SK-N-MC (cell line): Measurements from ENCODE around the gene IL13RA2.

ENCODE experiments used
- DNase-seq: peaks from one replicate; pipeline ENCODE4 v3.0.0-alpha.2; 2011; ENCODE audit warnings: low read depth, low spot score
- H3K27ac ChIP-seq: fragments of 200-600 bp; sonication (generic); 2 replicates; pipeline ENCODE4 v1.5.1; 2016; ENCODE audit warnings: mixed run types
- H3K36me3 ChIP-seq: fragments of 200-600 bp; sonication (generic); 2 replicates; pipeline ENCODE4 v1.6.1; 2017; ENCODE audit warnings: antibody characterized with exemption, low read length, mixed read lengths; ENCODE audit not compliant: insufficient read depth
- H3K4me3 ChIP-seq: fragments of 200-600 bp; sonication (generic); 2 replicates; pipeline ENCODE4 v1.5.1; 2016
- H3K9ac ChIP-seq: fragments of 200-600 bp; sonication (generic); 2 replicates; pipeline ENCODE4 v1.8.0; 2017; ENCODE audit warnings: mixed run types, mixed read lengths; ENCODE audit not compliant: insufficient read length
- H3K9me3 ChIP-seq: fragments of 200-600 bp; sonication (generic); 2 replicates; pipeline ENCODE4 v1.6.1; 2017; ENCODE audit warnings: low read depth, mild to moderate bottlenecking, antibody characterized with exemption, low read length, moderate library complexity, mixed read lengths
- EZH2 ChIP-seq: fragments of 200-600 bp; sonication (generic); IDR thresholded peaks from one replicate; pipeline ENCODE4 v1.6.1; 2017; ENCODE audit warnings: antibody characterized with exemption
- FOXP2 ChIP-seq: optimal IDR thresholded peaks from 2 replicates; pipeline ENCODE3; 2011; ENCODE audit warnings: mild to moderate bottlenecking, moderate library complexity; ENCODE audit not compliant: insufficient read depth; ENCODE audit errors: extremely low read length, control extremely low read depth
- POLR2AphosphoS5 ChIP-seq: IDR thresholded peaks from 2 replicates; pipeline ENCODE4 v1.6.1; 2012; ENCODE audit warnings: mild to moderate bottlenecking, low read depth, low read length, borderline replicate concordance

IL13RA2 gene

GRCh38 chrX:115036029-115036428 lies 18.6 kb upstream of the IL13RA2 start:
- H3K9me3 ChIP-seq: no peaks in the 10 kb centered on the region
- H3K27ac ChIP-seq: no peak overlapping the region
- DNase-seq: no peak
- TF ChIP-seq EZH2: no peak
- TF ChIP-seq FOXP2: no peak
- TF ChIP-seq POLR2AphosphoS5: no peak
- no peaks in the 10 kb centered on the region for H3K36me3 ChIP-seq
- no peak overlapping the region for H3K4me3 ChIP-seq
- no peak overlapping the region for H3K9ac ChIP-seq

GRCh38 chrX:115031989-115032388 lies 14.6 kb upstream of the IL13RA2 start:
- H3K27ac ChIP-seq: no peak overlapping the region
- DNase-seq: no peak
- no peak for TF ChIP-seq FOXP2
- TF ChIP-seq EZH2: no peak
- no peak for TF ChIP-seq POLR2AphosphoS5
- H3K4me3 ChIP-seq: no peak overlapping the region
- no peaks in the 10 kb centered on the region for H3K36me3 ChIP-seq
- H3K9ac ChIP-seq: no peak overlapping the region
- no peaks in the 10 kb centered on the region for H3K9me3 ChIP-seq

GRCh38 chrX:115030625-115031024 lies 13.2 kb upstream of the IL13RA2 start:
- no peak overlapping the region for H3K9ac ChIP-seq
- DNase-seq: no peak
- H3K27ac ChIP-seq: no peak overlapping the region
- H3K4me3 ChIP-seq: no peak overlapping the region
- no peaks in the 10 kb centered on the region for H3K36me3 ChIP-seq
- no peaks in the 10 kb centered on the region for H3K9me3 ChIP-seq
- TF ChIP-seq FOXP2 (no peak), POLR2AphosphoS5 (no peak), EZH2 (no peak)

GRCh38 chrX:115029869-115030570 lies 12.6 kb upstream of the IL13RA2 start:
- Histone ChIP-seq H3K9me3 (no peaks in the 10 kb centered on the region), H3K27ac (no peak overlapping the region)
- no peak for TF ChIP-seq FOXP2
- no peak for TF ChIP-seq POLR2AphosphoS5

GRCh38 chrX:115029440-115029839 lies 12.0 kb upstream of the IL13RA2 start:
- Histone ChIP-seq H3K27ac (no peak overlapping the region), H3K4me3 (no peak overlapping the region), H3K36me3 (no peaks in the 10 kb centered on the region), H3K9me3 (no peaks in the 10 kb centered on the region), H3K9ac (no peak overlapping the region)
- TF ChIP-seq FOXP2 (no peak), EZH2 (no peak), POLR2AphosphoS5 (no peak)
- no peak for DNase-seq

More at GRCh38 chrX:115029869-115030570, 12.6 kb upstream of the IL13RA2 start:
- H3K9ac ChIP-seq: no peak overlapping the region
- no peaks in the 10 kb centered on the region for H3K36me3 ChIP-seq
- no peak overlapping the region for H3K4me3 ChIP-seq
- DNase-seq: no peak

- Histone ChIP-seq H3K4me3 (no peak overlapping the region), H3K36me3 (no peaks in the 10 kb centered on the region), H3K9me3 (no peaks in the 10 kb centered on the region), H3K27ac (no peak overlapping the region), H3K9ac (no peak overlapping the region)
- TF ChIP-seq POLR2AphosphoS5 (no peak), FOXP2 (no peak), EZH2 (no peak)
- no peak for DNase-seq
Measured at GRCh38 chrX:115023811-115024210, 6.4 kb upstream of the IL13RA2 start.

- TF ChIP-seq EZH2: no peak
- no peak for TF ChIP-seq FOXP2
- Histone ChIP-seq H3K27ac (no peak overlapping the region), H3K4me3 (no peak overlapping the region), H3K9ac (no peak overlapping the region), H3K9me3 (no peaks in the 10 kb centered on the region), H3K36me3 (no peaks in the 10 kb centered on the region)
- DNase-seq: no peak
Measured at GRCh38 chrX:115023139-115023538, 5.7 kb upstream of the IL13RA2 start.

- no peak overlapping the region for H3K9ac ChIP-seq
- H3K27ac ChIP-seq: no peak overlapping the region
- TF ChIP-seq EZH2: no peak
- TF ChIP-seq FOXP2: no peak
- no peak for TF ChIP-seq POLR2AphosphoS5
- H3K4me3 ChIP-seq: no peak overlapping the region
- H3K36me3 ChIP-seq: no peaks in the 10 kb centered on the region
- DNase-seq: no peak
- no peaks in the 10 kb centered on the region for H3K9me3 ChIP-seq
Measured at GRCh38 chrX:115021121-115021520, 3.7 kb upstream of the IL13RA2 start.

- Histone ChIP-seq H3K4me3 (no peak overlapping the region), H3K9me3 (no peaks in the 10 kb centered on the region), H3K36me3 (no peaks in the 10 kb centered on the region), H3K27ac (no peak overlapping the region), H3K9ac (no peak overlapping the region)
- DNase-seq: no peak
- TF ChIP-seq POLR2AphosphoS5: no peak
- no peak for TF ChIP-seq FOXP2
- no peak for TF ChIP-seq EZH2
Measured at GRCh38 chrX:115018944-115019343, 1.5 kb upstream of the IL13RA2 start.
